PC-3 (cell line): ENCODE measurements around the gene SIGLEC12.

ENCODE experiments used
- CTCF ChIP-seq: fragments of 300-600 bp; sonication (generic); conservative IDR thresholded peaks from 2 replicates; pipeline ENCODE4 v1.5.1; 2017; ENCODE audit warnings: antibody characterized with exemption, low read depth, mild to moderate bottlenecking, low read length
- EZH2 ChIP-seq: fragments of 300-600 bp; sonication (generic); IDR thresholded peaks from one replicate; pipeline ENCODE4 v1.6.1; 2017; ENCODE audit warnings: antibody characterized with exemption, mild to moderate bottlenecking, low read length; ENCODE audit not compliant: unreplicated experiment
- EZH2phosphoT487 ChIP-seq: fragments of 300-600 bp; sonication (generic); IDR thresholded peaks from 2 replicates; pipeline ENCODE4 v1.6.1; 2018; ENCODE audit warnings: mild to moderate bottlenecking, antibody characterized with exemption, low read length, borderline replicate concordance

GRCh38 chr19:51539821-51540366 lies 38.3 kb upstream of the SIGLEC12 start:
- TF ChIP-seq CTCF (no peak), EZH2phosphoT487 (no peak), EZH2 (no peak)
